SW 1271 (cell line): Measurements from ENCODE around the gene TEX2.

Experiments
- DNase-seq, 2 experiments: peaks; one replicate each; lab custom pipeline; 2025; lab: John Stamatoyannopoulos, UW

TEX2 gene

DNA sequence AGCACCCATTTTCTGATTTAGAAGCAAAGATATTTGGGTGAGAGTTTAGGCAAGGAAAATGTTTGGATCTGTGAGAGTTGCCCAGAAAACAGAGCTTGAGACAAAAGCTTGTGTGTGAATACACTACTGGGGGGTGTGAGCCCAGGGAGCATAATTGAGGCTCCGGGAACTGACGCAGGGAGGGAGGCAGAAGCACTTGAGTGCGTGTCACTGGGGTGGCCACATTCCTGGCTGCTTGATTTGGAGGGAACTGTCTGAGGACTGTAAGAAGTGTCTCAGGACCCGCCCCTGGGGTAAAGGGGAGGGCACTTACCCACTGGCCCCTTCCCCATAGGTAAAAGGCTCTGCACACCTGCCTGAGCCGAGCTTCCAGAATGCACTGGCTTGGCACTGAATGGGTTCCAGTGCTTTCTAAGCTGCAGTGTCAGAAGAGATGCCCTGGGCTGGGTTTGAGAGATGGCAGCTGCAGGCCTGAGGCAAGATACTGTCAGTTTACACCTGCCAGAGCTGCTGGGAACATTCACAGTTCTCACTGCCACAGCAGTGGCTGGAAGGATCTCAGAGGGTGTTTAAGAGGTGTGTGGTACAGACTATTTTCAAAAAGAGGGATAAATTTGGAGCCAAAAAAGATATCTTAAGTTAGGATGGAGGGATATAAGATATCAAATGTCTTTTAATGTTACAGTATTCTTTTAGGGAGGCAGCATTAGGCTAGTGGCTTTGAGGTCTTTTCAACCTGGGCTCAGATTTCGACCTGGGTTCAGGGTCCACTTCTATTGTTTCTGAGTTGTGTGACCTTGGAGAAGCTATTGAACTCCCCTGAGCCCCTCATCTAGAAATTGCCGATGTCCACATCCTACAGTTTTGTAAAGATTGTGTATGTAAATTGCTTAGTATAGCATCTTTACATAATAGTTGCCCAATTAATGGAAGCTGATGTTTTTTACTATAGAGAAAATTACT, 6.9 kb upstream of the TEX2 start:
- no peak for DNase-seq

DNA sequence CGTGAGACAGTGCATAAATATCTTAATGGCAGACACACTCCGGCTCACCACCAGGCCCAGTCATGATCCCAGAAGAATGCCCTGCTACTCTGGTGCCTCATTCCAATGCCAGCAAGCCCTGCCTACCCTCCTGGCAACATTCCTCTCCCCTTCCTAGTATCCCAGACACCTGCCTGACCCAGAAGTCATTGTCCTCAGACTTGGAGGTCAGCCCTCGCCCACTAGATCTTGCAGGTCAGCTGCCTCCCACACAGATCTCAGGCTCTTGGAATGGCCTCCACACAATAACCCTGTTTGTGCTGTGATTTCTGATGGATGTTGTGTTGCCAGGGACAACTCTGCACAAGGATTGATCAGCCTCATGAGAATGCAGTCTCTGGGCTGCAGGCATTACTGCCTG, 1.8 kb upstream of the TEX2 start:
- DNase-seq: no peak

GRCh38 chr17:64262198-64262999, 661 bp downstream of the TEX2 start:
- DNase-seq: no peak

- DNase-seq: no peak
Measured at GRCh38 chr17:64261417-64262145, 1.5 kb downstream of the TEX2 start.

- DNase-seq: no peak
Measured at GRCh38 chr17:64260886-64261285, 2.2 kb downstream of the TEX2 start.

DNA sequence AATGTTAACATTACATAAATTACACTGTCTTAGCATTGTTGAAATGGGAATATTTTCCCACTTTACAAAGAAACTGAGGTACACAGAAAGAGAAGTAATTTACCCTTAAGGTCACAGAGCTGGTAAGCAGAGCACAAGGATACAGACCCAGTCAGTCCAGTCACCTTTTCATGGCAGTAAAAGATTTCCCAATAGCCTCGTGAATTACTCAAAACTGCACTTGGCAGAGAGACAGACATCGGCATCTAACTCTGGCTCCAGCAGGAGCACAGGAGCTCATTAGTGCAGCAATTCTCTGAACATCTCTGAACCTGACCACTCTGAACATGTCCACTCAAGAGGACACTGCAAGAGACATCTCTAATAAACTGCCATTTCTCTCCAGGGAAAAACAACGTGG, 3.1 kb downstream of the TEX2 start:
- DNase-seq: no peak

DNA sequence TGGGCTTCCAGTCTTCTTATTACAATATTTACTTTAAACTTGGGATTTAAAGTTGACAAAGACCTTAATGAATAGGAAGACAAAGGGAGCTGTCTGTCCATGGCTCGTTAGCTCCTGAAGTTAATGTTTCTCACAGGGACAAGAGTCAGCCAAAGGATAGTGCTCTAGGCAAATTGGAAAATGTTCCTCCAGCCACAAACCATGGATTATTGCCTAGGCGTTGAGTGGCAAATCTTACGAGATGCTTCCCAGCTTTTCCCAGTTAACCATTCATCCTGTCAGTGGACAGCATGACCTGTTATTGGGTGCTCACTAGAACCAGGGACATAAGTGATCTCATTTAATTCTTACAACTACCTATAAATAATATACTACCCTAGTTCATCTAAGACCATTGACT, 3.6 kb downstream of the TEX2 start:
- no peak for DNase-seq

DNA sequence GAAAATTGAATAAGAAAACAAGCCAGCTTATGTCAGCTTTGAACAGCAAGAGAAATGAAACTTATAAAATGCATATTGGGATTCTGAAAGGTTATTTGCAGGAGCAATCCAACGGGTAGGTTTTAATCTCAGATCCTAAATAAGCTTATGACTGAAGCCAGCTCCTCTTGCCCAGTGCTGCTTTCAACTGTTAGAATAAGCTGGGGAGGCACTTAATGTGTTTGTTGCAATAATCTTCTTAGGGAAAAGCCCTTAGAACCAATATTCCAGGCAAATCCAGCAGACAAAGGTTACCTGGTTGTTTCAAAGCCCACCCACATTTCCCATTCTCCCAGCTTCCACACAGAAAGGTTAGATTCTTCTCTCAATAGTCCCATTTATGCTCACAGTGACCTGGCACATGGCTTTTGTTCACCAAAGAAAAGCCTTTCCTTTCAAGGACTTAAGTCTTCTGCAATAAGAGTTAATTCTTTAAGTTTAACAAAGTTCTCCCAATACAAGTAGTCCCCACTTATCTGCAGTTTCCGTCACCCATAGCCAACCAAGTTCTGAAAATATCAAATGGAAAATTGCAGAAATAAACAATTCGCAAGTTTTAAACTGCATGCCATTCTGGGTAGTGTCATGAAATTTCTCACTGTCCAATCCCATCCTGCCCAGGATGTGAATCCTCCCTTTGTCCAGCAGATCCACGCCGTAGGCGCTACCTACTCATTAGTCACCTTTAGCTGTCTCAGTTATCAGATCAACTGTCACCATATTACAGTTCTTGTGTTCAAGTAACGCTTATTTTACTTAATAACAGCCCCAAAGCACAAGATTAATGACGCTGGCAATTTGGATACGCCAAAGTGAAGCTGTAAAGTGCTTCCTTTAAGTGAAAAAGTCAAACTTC, 5.9 kb downstream of the TEX2 start:
- peak in 1 of 2 experiments; percentile 16 for DNase-seq

DNA sequence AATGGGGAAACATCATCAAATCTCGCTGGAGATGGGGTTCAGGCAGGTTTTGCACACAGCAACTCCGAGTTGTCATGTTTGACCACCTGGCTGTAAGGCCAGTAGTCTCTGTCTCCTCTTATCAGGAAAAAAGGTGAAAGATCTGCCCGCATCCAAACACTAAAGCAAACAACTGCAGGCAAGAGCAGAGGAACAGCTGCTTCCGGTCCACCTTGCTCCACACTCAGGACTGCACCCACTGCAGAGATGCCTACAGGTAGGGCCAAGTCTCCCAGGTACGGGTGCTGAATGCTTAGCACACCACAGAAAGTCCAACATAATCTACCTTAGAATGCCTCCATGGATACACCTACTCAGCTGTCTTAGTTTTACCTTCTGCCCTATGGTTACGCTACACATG, 7.3 kb downstream of the TEX2 start:
- no peak for DNase-seq

DNA sequence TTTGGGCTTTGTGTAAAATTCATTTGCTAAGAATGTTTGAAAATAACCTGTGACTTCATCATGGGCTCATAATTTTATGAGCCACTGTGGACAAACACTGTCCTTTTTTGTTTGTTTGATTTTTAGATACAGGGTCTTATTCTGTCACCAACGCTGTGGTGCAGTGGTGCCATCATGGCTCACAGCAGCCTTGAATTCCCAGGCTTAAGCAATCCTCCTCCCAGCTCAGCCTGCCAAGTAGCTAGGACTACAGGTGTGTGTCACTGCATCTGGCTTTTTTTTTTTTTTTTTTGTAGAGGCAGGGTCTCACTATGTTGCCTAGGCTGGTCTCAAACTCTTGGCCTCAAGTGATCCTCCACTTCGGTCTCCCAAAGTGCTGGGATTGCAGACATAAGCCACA, 8.3 kb downstream of the TEX2 start:
- DNase-seq: no peak

DNA sequence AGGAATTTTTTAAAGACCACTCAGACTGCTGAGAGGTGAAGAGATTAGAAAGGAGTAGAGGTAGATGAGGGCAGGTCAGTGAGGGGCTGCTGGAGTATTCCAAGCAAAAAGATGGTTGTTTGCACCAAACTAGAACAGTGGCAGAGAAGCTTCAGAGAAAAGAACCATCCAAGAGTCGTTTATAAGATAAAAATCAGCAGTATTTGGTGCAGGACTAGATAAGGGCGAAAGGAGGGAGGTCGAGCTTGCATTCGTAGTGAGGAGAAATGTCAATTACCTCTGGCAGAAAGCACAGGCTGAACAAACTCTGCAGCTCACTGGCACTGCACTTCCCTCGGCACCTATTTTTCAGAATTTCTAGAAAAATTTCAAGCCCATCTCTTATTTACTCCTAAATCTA, 9.6 kb downstream of the TEX2 start:
- no peak for DNase-seq

DNA sequence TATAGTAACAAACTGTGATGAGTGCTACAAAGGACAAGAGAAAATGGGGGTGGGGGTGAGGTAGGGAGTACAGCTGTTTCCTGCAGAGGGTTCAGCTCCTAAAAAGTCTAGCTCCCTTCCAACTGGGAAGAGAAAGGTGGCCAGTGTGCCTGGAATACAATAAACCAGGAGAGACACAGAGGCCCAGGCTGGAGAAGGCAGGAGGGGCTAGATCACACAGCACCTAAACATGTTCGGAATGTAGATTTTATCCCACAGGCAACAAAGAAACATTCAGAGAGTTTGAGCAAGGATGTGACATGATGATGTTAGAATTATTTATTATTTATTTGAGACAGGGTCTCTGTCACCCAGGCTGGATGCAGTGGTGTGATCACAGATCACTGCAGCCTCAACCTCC, 10.2 kb downstream of the TEX2 start:
- no peak for DNase-seq

GRCh38 chr17:64250233-64250835, 12.7 kb downstream of the TEX2 start:
- no peak for DNase-seq

DNA sequence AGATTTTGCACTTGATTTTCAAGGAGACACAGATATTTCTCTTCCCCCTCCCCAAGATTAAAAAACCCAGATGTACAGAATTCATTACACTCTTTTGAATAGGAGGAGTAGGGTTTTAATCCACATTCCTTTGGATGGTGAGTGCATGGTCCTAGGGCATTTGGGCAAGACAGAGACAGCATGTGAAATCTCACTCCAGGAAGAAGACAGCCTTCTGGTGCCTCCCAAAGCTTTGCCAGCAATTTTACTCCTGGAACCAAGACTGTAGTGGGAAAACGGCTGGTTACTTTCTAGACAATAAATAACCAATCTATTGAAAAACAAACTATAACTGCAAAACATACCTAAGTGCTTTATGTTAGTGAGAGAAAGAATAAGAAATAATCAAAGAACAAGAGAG, 15.2 kb downstream of the TEX2 start:
- DNase-seq: no peak

- peak in 1 of 2 experiments; percentile 9 for DNase-seq
Measured at GRCh38 chr17:64245218-64246145, 17.6 kb downstream of the TEX2 start.

DNA sequence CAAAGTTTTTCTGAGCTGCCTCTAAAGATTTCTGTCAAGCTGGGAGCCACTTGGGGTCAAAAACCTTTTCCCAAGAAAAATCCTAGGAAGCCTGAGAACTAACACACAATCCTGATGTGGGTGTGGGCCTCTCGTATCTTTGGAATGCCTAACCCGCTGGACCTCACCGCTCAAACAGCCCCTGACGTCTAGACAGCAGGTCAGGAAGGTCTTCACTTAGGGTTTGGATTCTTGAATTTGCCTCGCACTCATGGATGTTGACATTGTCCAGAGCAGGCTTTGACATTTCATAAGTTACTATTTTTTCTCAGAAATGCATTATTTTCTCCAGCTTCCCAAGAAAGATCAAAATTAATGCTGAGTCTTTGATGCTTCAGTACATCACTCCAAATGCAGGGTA, 18.9 kb downstream of the TEX2 start:
- DNase-seq: no peak

DNA sequence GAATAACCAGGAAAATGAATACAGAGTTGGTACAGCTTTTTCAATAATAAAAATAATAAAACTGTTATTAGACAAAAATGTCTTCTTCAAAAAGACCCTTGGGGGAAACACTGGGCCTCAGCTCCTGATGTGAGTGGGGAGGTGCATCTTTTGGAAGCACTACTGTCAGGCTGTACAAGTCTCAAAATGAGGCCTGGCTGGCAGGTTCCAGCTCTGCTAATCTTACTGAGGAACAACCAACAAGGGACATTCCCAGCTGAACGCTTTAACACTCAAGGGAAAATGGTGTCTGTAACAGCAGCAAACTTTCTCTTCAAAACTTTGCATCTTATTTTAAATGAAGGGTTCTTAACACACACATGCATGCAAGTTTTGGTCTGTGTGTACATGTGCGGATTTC, 19.7 kb downstream of the TEX2 start:
- no peak for DNase-seq

GRCh38 chr17:64242633-64243032, 20.4 kb downstream of the TEX2 start:
- no peak for DNase-seq

DNA sequence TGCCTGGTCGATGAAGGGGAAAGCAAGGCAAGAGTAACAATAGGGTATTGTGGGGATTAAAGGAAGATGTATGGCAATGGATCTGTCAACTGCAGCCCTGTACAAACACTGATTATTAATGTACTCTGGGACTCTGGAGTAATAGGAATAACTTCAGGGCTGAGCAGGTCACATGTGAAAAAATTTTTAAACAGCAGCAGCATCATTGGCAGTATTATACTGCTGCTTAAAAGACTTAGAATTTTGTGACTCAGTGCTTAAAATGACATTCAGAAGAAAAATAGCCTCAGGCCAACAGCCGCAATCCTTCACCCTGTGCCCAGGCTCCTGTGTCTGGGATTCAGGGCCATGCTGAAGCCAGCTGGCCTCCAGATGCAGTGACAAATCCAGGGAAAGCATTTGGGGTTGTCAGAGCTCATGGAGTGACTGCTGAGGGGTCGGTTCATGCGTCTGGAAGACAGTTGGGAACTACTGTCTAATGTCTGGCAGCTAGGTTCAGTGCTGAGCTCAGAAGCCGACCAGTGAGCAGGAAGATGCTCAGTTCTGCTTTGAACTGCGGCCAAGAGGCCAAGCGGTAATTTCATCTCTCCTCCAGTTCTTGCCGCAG, 22.2 kb downstream of the TEX2 start:
- peak in 1 of 2 experiments; percentile 10 for DNase-seq
